ENCODE data around the gene CGGBP1.

The CGGBP1 gene

DNA sequence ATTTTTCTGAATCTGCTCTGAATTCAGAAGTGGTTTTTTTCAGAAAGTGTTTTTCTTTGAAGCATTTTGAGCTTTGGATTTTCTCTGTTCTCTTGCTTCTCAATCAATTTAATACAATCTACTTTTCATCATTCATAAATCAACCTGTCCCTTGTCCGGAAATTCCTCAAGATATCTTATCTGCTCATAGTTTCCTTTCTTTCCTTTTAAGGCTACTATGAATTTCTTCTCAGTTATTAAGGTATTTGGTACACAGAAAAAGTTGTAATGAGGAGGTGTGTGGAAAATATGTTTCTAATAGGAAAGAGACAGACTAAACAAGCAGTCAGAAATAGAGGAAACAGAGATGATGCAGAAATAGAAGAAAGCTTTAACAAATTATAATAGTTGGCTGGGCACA lies 14.4 kb downstream of the CGGBP1 start:
- Histone ChIP-seq H3K9me3 (replicated peaks in 1 of 11) (peaks cover 0 to 16% (median 5%) of the 10 kb centered on the region in 11 experiments; a peak in 5 of 22 replicates), H3K4me3 (no peak overlapping the region), H4K20me1 (no peaks in the 10 kb centered on the region), H3K4me2 (no peak overlapping the region), H3K9ac (no peak overlapping the region), H3K27me3 (no peaks in the 10 kb centered on the region), H3K36me3 (no peaks in the 10 kb centered on the region), H3K27ac (no peak overlapping the region), H3K4me1 (peaks cover 0 to 3% (median 0%) of the 10 kb centered on the region in 10 experiments; a peak in 1 of 20 replicates)
- TF ChIP-seq Cebpa-rat (IDR thresholded peaks at IDR 0.05), result no peak

GRCh38 chr3:88041005-88041404 lies 17.8 kb downstream of the CGGBP1 start:
- H3K4me1 ChIP-seq, result no peaks in the 10 kb centered on the region
- H4K20me1 ChIP-seq, result no peaks in the 10 kb centered on the region
- no peaks in the 10 kb centered on the region for H3K36me3 ChIP-seq
- H3K9me3 ChIP-seq (replicated peaks in 1 of 11), result peaks cover 0 to 12% (median 5%) of the 10 kb centered on the region in 11 experiments; a peak in 5 of 22 replicates
- no peak overlapping the region for H3K27ac ChIP-seq
- no peaks in the 10 kb centered on the region for H3K27me3 ChIP-seq
- H3K9ac ChIP-seq, result no peak overlapping the region
- no peak overlapping the region for H3K4me3 ChIP-seq
- no peak for TF ChIP-seq Cebpa-rat (IDR thresholded peaks at IDR 0.05)
- no peak overlapping the region for H3K4me2 ChIP-seq

DNA sequence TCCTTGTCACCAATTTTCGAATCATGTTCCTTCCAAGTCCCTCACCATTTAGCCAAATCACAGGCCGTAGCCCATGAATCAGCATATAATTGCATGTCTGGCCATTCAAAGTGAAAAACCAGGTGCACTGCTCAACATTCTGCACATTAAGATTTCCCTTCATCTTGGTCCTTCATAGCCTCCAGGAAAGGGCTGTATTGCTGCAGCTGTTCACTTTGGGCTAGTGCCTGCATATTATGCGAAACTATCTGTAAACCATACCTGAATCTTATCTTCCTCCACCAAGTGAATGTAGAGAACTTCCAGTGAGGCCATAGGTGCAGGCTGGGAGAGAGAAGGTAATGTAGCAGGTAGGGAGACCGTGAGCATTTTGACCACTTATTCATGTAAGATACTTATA lies 18.3 kb downstream of the CGGBP1 start:
- no peak overlapping the region for H3K9ac ChIP-seq
- no peaks in the 10 kb centered on the region for H3K4me1 ChIP-seq
- H3K36me3 ChIP-seq, result no peaks in the 10 kb centered on the region
- no peak for TF ChIP-seq Cebpa-rat (IDR thresholded peaks at IDR 0.05)
- H3K4me2 ChIP-seq, result no peak overlapping the region
- peaks cover 0 to 12% (median 5%) of the 10 kb centered on the region in 11 experiments; a peak in 5 of 22 replicates for H3K9me3 ChIP-seq (replicated peaks in 1 of 11)
- H4K20me1 ChIP-seq, result no peaks in the 10 kb centered on the region
- no peak overlapping the region for H3K27ac ChIP-seq
- no peaks in the 10 kb centered on the region for H3K27me3 ChIP-seq
- H3K4me3 ChIP-seq, result no peak overlapping the region

- H3K9ac ChIP-seq, result no peak overlapping the region
Measured at GRCh38 chr3:88038566-88038965, 20.2 kb downstream of the CGGBP1 start.

DNA sequence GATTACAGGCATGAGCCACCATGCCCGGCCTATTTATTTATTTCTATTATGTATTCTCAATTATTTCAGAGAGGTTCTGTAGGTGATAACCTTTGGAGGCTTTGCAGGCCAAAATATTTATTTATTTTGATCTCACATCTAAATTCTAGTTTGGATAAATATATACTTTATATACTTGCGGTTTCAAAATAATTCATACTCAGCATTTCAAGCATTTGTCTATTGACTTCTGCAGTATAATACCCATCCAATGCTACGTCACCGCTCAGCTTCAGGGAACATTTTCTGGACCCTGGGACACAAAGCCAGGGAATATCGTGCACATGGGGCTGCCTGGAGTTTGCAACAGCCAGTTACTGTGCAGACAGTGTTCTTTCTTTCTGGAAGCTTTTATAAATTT lies 22.6 kb downstream of the CGGBP1 start:
- Histone ChIP-seq H3K9me3 (replicated peaks in 1 of 11) (peaks cover 0 to 12% (median 5%) of the 10 kb centered on the region in 11 experiments; a peak in 5 of 22 replicates), H3K4me3 (no peak overlapping the region), H3K9ac (no peak overlapping the region), H3K27me3 (no peaks in the 10 kb centered on the region), H3K36me3 (no peaks in the 10 kb centered on the region), H3K27ac (no peak overlapping the region), H3K4me2 (no peak overlapping the region), H3K4me1 (peaks cover 4 to 20% (median 16%) of the 10 kb centered on the region in 10 experiments; a peak in 17 of 20 replicates), H4K20me1 (no peaks in the 10 kb centered on the region)
- TF ChIP-seq Cebpa-rat (IDR thresholded peaks at IDR 0.05), result no peak

More at GRCh38 chr3:88038566-88038965, 20.2 kb downstream of the CGGBP1 start:
- Histone ChIP-seq H3K4me2 (peak overlapping the region in 1 of 11 experiments; percentile 27; a peak in 1 of 22 replicates), H3K9me3 (replicated peaks in 1 of 11) (peaks cover 0 to 12% (median 5%) of the 10 kb centered on the region in 11 experiments; a peak in 5 of 22 replicates), H3K4me1 (no peaks in the 10 kb centered on the region), H3K4me3 (no peak overlapping the region), H4K20me1 (no peaks in the 10 kb centered on the region), H3K27ac (no peak overlapping the region), H3K27me3 (no peaks in the 10 kb centered on the region), H3K36me3 (no peaks in the 10 kb centered on the region)
- no peak for TF ChIP-seq Cebpa-rat (IDR thresholded peaks at IDR 0.05)

DNA sequence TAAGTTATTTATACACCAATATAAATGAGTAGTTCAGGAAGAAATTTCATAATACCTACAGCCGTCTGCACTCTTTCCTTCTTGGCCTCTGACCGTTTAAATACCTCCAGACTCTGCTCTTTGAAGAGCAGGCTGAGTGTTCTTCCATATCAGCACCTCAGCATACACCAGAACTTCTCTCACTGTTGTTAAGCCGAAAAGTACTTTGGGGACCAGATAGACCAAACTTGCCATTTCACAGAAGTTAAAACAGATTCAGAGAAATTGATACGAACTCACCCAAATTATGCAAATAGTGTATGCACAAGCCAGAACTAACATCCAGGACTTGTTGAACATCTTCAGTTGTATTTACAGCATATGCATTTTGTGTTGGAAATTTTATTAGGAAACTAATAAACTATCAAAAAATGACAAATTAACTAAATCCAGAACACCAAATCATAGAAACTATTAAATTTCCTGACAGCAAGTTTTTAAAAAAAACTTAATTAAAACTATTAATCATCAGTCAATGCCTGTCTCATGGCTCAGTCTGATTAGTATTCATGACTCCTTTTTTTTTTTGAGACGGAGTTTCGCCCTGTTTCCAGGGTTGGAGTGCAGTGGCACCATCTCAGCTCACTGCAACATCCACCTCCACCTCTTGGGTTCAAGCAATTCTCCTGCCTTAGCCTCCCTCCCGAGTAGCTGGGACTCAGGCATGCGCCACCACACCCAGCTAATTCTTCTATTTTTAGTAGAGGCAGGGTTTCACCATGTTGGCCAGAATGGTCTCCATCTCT lies 24.1 kb downstream of the CGGBP1 start:
- Histone ChIP-seq H3K4me1 (peaks cover 6 to 21% (median 17%) of the 10 kb centered on the region in 10 experiments; a peak in 17 of 20 replicates), H3K9ac (no peak overlapping the region), H4K20me1 (no peaks in the 10 kb centered on the region), H3K4me3 (no peak overlapping the region), H3K27ac (no peak overlapping the region), H3K36me3 (no peaks in the 10 kb centered on the region), H3K27me3 (no peaks in the 10 kb centered on the region), H3K9me3 (replicated peaks in 1 of 11) (peaks cover 0 to 7% (median 0%) of the 10 kb centered on the region in 11 experiments; a peak in 3 of 22 replicates), H3K4me2 (no peak overlapping the region)
- TF ChIP-seq Cebpa-rat (IDR thresholded peaks at IDR 0.05), result no peak

- Histone ChIP-seq H3K27ac (no peak overlapping the region), H3K27me3 (no peaks in the 10 kb centered on the region), H3K4me1 (peaks cover 6 to 21% (median 17%) of the 10 kb centered on the region in 10 experiments; a peak in 17 of 20 replicates), H4K20me1 (no peaks in the 10 kb centered on the region), H3K9me3 (replicated peaks in 1 of 11) (peaks cover 0 to 3% (median 0%) of the 10 kb centered on the region in 11 experiments; a peak in 1 of 22 replicates), H3K4me2 (no peak overlapping the region), H3K9ac (no peak overlapping the region), H3K4me3 (no peak overlapping the region), H3K36me3 (no peaks in the 10 kb centered on the region)
- TF ChIP-seq Cebpa-rat (IDR thresholded peaks at IDR 0.05), result no peak
Measured at GRCh38 chr3:88033808-88034207, 25.0 kb downstream of the CGGBP1 start.

GRCh38 chr3:88033079-88033478 lies 25.7 kb downstream of the CGGBP1 start:
- Histone ChIP-seq H3K9me3 (replicated peaks in 1 of 11) (peaks cover 0 to 10% (median 5%) of the 10 kb centered on the region in 11 experiments; a peak in 9 of 22 replicates), H3K9ac (no peak overlapping the region), H3K36me3 (no peaks in the 10 kb centered on the region), H3K4me2 (peak overlapping the region in 6 of 11 experiments; percentile 3 to 96 (median 50); a peak in 8 of 22 replicates), H4K20me1 (no peaks in the 10 kb centered on the region), H3K4me1 (peaks cover 6 to 21% (median 17%) of the 10 kb centered on the region in 10 experiments; a peak in 17 of 20 replicates), H3K4me3 (no peak overlapping the region), H3K27ac (no peak overlapping the region), H3K27me3 (no peaks in the 10 kb centered on the region)
- TF ChIP-seq Cebpa-rat (IDR thresholded peaks at IDR 0.05), result no peak

DNA sequence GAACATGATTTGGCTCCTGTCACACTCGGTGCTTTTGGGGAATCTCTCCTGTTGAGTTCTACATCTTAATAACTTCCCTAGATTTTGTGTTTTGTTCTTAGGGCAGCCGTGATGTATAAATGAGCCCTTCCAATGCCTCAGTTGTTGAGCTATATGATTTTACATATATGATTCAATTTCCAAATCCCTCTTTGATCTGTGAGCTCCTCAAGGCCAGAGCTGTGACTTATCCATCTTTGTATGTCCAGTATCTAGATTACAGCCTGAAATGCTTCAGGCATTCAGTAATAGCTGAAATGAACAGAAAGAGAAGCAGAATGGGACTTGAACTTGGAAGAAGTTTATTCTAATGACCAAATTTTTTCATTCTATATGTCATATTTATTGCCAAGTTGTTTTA lies 26.6 kb downstream of the CGGBP1 start:
- Histone ChIP-seq H3K27me3 (no peaks in the 10 kb centered on the region), H3K4me2 (peak overlapping the region; percentile 70 to 96 (median 79)), H3K27ac (peak overlapping the region; percentile 24 to 67 (median 57); a peak in 18 of 22 replicates), H3K9me3 (replicated peaks in 1 of 11) (peaks cover 0 to 16% (median 7%) of the 10 kb centered on the region in 11 experiments; a peak in 9 of 22 replicates), H4K20me1 (no peaks in the 10 kb centered on the region), H3K4me3 (peak overlapping the region; percentile 44 to 58 (median 50); a peak in 17 of 20 replicates), H3K9ac (peak overlapping the region; percentile 46 to 74 (median 61); a peak in 21 of 22 replicates), H3K36me3 (no peaks in the 10 kb centered on the region), H3K4me1 (peaks cover 6 to 21% (median 17%) of the 10 kb centered on the region in 10 experiments; a peak in 17 of 20 replicates)
- no peak for TF ChIP-seq Cebpa-rat (IDR thresholded peaks at IDR 0.05)
